ENCODE data around the gene GPR150. TPM values are rescaled to one million over a fixed set of nuclear protein-coding genes. Genes with fewer than 3 reads are reported as not detected.

The GPR150 gene
- total and polyA plus RNA-seq, 2 of the 4 experiments (the other 2 are of a cell fraction): under 0.01 to 0.10 TPM

DNA sequence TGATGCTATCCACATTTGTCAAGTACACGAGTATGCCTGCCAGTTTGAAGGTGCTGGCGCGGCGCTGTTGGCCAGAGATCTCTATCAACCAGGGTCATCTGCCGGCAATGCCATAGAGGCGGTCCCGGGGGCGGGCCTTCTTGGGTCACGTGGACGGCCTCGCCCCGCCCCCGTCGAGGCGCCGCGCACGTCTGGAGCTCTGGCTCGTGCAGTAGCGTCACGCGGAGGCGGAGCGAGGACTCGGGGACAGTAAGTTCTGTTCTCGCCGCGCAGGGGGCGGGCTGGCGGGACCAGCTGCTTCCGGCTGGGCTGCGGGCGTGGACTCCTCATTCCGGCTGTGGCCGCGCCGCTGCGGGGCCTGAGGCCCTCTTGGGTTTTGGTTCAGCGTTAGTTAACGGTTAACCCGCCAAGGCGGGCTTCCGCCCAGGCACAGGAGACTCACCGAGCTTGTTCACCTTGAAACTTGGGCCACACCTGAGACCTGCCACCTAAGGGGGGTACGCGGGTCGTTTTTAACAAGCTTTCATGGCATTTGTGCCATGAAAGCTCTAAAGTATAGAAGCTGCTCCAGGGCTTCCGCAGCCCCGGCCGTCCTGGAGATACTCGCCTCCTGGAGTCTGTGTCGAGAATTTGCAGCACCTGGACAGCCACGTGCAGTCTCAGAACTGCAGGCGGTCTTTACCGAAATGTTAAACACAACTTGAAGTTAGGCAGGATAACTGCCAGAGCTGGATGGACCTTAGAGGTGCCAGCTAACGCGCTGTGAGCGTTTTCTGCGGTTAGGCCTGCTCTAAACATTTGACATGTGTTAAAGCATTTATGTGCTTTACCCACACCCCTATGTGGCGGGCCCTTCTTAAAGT, 26.9 kb downstream of the GPR150 start, which contains the start of gene RFESD (continued):
- TF ChIP-seq, protein P1, sequence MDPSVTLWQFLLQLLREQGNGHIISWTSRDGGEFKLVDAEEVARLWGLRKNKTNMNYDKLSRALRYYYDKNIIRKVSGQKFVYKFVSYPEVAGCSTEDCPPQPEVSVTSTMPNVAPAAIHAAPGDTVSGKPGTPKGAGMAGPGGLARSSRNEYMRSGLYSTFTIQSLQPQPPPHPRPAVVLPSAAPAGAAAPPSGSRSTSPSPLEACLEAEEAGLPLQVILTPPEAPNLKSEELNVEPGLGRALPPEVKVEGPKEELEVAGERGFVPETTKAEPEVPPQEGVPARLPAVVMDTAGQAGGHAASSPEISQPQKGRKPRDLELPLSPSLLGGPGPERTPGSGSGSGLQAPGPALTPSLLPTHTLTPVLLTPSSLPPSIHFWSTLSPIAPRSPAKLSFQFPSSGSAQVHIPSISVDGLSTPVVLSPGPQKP (IDR thresholded peaks at IDR 0.05; ENCODE audit: borderline replicate concordance, low read depth, low read length): no peak

Measured in IMR-90 (cell line).